MV-4-11 (cell line): ENCODE data around the gene MGME1.
"Not testable (repeated sequence)": the region's sequence is repeated elsewhere in the genome, so short reads cannot be mapped to it uniquely, and the experiment has no call there.

Source experiments
- DNase-seq: peaks from one replicate; lab custom pipeline; 2025; lab: John Stamatoyannopoulos, UW

MGME1 gene

GRCh38 chr20:18020931-18021330, 52.1 kb downstream of the MGME1 start:
- DNase-seq: no peak

- DNase-seq: no peak
Observed at GRCh38 chr20:18024606-18025127, 55.8 kb downstream of the MGME1 start.

GRCh38 chr20:18027011-18027410, 58.2 kb downstream of the MGME1 start:
- not testable (repeated sequence) for DNase-seq

DNA sequence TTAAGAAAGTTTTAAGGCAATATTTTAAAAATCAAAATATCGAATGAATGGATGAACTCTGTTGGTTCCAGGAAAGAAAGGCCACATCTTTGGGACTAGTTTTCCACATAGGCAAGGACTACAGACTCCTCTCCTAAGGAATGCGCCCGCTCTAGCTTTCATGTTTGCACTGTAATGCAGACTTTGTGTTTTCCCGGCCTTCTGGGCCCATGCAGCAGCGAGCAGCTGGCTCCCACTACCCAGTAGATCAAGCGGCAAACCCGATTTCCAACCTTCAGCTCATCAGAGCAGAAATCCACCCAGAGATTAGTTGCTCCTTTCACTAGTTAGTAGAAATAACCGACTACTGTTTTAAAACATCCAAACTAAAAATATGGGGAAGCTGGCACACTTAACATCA, 61.2 kb downstream of the MGME1 start:
- no peak for DNase-seq

GRCh38 chr20:18031050-18031449, 62.2 kb downstream of the MGME1 start:
- DNase-seq: no peak

GRCh38 chr20:18031888-18032509, 63.2 kb downstream of the MGME1 start:
- no peak for DNase-seq

DNA sequence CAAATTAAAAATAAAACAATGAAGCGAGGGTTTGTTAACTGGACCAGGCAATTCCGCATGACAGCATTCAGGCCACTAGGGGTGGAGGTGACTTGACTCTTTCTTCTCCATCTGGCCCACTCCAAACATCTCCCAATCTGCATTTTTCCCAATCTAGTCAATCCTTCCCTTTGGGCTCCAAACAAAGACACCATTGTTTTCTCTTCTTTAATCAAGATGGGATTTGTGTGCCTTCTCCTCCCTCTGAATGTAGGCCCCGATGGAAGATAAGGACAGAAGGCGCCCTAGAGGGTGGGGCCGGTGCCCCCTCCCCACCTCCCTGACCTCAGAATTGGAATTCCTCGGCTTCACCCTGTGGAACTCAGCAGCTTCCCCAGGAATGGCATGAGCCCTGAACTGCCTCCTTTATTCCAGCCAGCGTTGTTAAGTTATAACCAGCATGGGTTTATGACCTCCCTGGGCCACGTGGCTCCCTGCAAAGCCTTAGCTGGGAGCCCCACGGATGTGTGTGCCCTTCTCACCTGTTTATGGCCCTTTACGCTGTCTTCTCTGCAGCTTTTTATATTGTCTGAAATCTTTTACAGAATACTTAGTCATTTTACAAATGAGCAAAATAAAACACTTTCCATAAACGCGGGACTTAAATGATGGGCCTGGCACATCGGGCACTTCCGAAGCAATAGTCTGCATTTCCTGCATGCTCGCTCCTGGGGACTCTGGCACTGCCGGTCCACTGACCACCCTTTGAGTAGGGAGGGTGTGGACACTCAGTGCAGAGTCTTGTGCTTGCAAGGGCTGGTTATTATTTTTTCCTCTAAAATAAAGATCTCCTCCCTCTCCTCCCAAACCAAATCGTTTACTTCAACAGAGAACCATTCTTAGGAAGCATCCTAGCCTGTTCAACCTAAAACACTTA, 64.4 kb downstream of the MGME1 start:
- no peak for DNase-seq

DNA sequence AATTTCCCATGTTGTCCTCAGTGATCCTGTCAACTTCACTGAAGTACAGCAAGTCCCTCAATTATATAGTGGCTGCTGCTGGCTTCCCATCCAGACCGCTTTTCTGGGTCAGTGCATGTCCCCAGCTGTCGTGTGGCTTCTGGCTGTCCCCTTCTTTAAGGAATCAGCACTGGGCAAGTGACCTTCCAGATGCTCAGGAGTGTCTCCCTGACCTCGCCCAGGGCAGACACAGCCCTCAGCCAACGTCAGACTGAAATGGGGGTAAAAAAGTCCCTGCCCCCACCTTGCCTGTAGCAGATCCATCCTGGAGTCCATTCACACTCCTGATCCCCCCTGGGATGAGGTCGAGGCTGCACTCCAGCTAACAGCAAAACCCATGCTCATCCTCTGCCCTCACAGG, 65.2 kb downstream of the MGME1 start:
- no peak for DNase-seq

DNA sequence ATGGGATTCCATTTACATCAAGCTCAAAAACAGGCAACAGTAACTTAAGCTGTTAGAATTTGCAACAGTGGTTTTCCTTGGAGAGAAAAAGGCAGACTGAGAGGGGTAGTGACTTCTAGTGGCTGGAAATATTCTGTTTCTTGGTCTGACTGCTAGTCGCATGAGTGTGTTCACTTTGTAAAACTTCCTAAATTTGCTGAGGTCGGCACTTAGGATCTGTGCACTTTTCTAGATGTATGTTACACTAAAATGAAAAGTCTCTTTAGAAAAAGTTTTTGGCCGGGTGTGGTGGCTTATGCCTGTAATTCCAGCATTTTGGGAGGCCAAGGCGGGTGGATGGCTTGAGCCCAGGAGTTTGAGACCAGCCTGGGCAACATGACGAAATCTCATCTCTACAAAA, 70.2 kb downstream of the MGME1 start:
- no peak for DNase-seq
